OCI-LY7 (cell line): ENCODE results near the gene USP46. TPM values are rescaled to one million over a fixed set of nuclear protein-coding genes. Genes with fewer than 3 reads are reported as not detected.

Experiments used
- BruUV-seq: library from RNA; stranded (reverse); fragments of 400-500 nt; replicated peaks from 2 replicates; lab custom pipeline; 2021; lab: Mats Ljungman, UMichigan
- CTCF ChIA-PET: fragments of 300-600 bp; sonication (Branson Sonifier 250); formaldehyde crosslinking; loops from one replicate; lab custom pipeline; 2022; ENCODE audit warnings: antibody characterized with exemption; ENCODE audit not compliant: unreplicated experiment; lab: Charles Lee
- POLR2A ChIA-PET: fragments of 300-600 bp; sonication (Branson Sonifier 250); formaldehyde crosslinking; loops from one replicate; lab custom pipeline; 2022; ENCODE audit warnings: antibody characterized with exemption; lab: Charles Lee
- DNase-seq: peaks from one replicate; pipeline ENCODE4 v3.0.0-alpha.2; 2015; ENCODE audit warnings: low spot score
- H2AFZ ChIP-seq: fragments of 200-600 bp; sonication (generic), shearing (Covaris generic); 2 replicates; pipeline ENCODE4 v1.6.1; 2014; ENCODE audit warnings: mild to moderate bottlenecking, antibody characterized with exemption, low read length, moderate library complexity
- H3K27ac ChIP-seq: fragments of 200-600 bp; sonication (generic); 2 replicates; pipeline ENCODE4 v1.5.1; 2014; ENCODE audit warnings: mixed run types, low read depth, mild to moderate bottlenecking, moderate library complexity, low read length, inconsistent platforms; ENCODE audit not compliant: poor library complexity, severe bottlenecking
- H3K36me3 ChIP-seq: fragments of 200-600 bp; sonication (generic); 2 replicates; pipeline ENCODE4 v1.6.1; 2014; ENCODE audit warnings: mild to moderate bottlenecking, antibody characterized with exemption, low read length, moderate library complexity, mixed read lengths; ENCODE audit not compliant: insufficient read depth
- H3K4me1 ChIP-seq: fragments of 200-600 bp; sonication (generic); 2 replicates; pipeline ENCODE4 v1.5.1; 2014; ENCODE audit warnings: mild to moderate bottlenecking, low read length; ENCODE audit not compliant: insufficient read depth, poor library complexity, severe bottlenecking
- H3K4me2 ChIP-seq: fragments of 200-600 bp; sonication (generic); 2 replicates; pipeline ENCODE4 v1.6.1; 2014; ENCODE audit warnings: mild to moderate bottlenecking, low read length
- H3K4me3 ChIP-seq: fragments of 200-600 bp; sonication (generic); 2 replicates; pipeline ENCODE4 v1.5.1; 2014; ENCODE audit warnings: mild to moderate bottlenecking, low read depth, low read length; ENCODE audit not compliant: poor library complexity, severe bottlenecking
- H3K79me2 ChIP-seq: fragments of 200-600 bp; sonication (generic); 2 replicates; pipeline ENCODE4 v1.6.1; 2016; ENCODE audit warnings: low read depth, mild to moderate bottlenecking, low read length, moderate library complexity, mixed read lengths; ENCODE audit not compliant: insufficient read depth
- H3K9me2 ChIP-seq: fragments of 200-600 bp; sonication (generic); 2 replicates; pipeline ENCODE4 v1.6.1; 2016; ENCODE audit warnings: mild to moderate bottlenecking, low read length, mixed read lengths; ENCODE audit not compliant: insufficient read depth
- H3K9me3 ChIP-seq: fragments of 200-600 bp; sonication (generic); 2 replicates; pipeline ENCODE4 v1.6.1; 2014; ENCODE audit warnings: mild to moderate bottlenecking, mixed run types, low read length, mixed read lengths
- H4K20me1 ChIP-seq: fragments of 200-600 bp; sonication (generic); 2 replicates; pipeline ENCODE4 v1.6.1; 2014; ENCODE audit warnings: mild to moderate bottlenecking, antibody characterized with exemption, low read length, moderate library complexity, mixed read lengths; ENCODE audit not compliant: insufficient read depth
- EZH2phosphoT487 ChIP-seq: fragments of 200-600 bp; sonication (generic); IDR thresholded peaks from 2 replicates; pipeline ENCODE4 v1.6.1; 2018; ENCODE audit warnings: low read depth, borderline replicate concordance, mild to moderate bottlenecking, mixed run types, antibody characterized with exemption, low read length, moderate library complexity, mixed read lengths
- intact Hi-C: fragments of 100-400 bp; cut with micrococcal nuclease; formaldehyde crosslinking; loops from one replicate; pipeline ENCODE4 v1.10.0; 2022; ENCODE audit not compliant: unreplicated experiment
- total RNA-seq, 2 experiments: library from RNA; depleted of rRNA in 1 of 2; stranded (reverse); fragments of >200 nt in 1 of 2; shearing (Covaris generic) in 1 of 2; gene quantifications; 2 replicates each; pipeline ENCODE4 v1.2.3, GENCODE V29; 2014 to 2022
- TF ChIP-seq, protein P1 (sequence below): fragments of 200-600 bp; sonication (generic); conservative IDR thresholded peaks from 2 replicates; pipeline ENCODE4 v1.5.1; 2014; ENCODE audit warnings: mild to moderate bottlenecking, antibody characterized with exemption, low read length, moderate library complexity, mixed read lengths

Gene USP46
- total RNA-seq, 2 experiments from 2014 or later = 5.4 to 15.8 TPM

DNA sequence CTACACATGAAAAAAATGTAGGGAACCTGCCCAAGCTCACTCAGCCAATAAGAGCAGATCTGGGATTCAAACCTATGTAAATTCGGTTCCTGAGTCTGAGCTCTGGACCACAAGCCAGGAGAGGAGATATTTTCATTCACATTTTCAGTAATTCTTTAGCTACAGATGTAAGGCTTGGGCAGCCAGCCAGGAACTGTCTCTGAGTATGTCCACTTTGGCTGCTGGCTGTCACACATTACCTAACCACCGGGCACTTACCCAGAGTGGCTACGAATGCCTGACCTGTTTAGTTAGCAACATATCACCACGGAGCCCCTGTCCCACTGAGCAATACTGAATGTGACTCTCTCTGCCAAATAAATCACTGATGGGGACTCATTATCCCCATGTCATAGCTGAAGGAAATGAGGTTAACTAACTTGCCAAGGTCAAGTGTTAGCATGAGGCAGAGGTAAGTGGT is 15.3 kb downstream of the USP46 start:
- peaks cover 10% of the 10 kb centered on the region for H3K4me1 ChIP-seq
- intact Hi-C loops = no loop called here
- H3K4me2 ChIP-seq = no peak overlapping the region
- no peak for DNase-seq
- no peak overlapping the region for H3K4me3 ChIP-seq
- no TSS peak for BruUV-seq
- TF ChIP-seq EZH2phosphoT487 = no peak
- TF ChIP-seq, protein P1, sequence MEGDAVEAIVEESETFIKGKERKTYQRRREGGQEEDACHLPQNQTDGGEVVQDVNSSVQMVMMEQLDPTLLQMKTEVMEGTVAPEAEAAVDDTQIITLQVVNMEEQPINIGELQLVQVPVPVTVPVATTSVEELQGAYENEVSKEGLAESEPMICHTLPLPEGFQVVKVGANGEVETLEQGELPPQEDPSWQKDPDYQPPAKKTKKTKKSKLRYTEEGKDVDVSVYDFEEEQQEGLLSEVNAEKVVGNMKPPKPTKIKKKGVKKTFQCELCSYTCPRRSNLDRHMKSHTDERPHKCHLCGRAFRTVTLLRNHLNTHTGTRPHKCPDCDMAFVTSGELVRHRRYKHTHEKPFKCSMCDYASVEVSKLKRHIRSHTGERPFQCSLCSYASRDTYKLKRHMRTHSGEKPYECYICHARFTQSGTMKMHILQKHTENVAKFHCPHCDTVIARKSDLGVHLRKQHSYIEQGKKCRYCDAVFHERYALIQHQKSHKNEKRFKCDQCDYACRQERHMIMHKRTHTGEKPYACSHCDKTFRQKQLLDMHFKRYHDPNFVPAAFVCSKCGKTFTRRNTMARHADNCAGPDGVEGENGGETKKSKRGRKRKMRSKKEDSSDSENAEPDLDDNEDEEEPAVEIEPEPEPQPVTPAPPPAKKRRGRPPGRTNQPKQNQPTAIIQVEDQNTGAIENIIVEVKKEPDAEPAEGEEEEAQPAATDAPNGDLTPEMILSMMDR = no peak
- no peaks in the 10 kb centered on the region for H4K20me1 ChIP-seq
- no peak overlapping the region for H2AFZ ChIP-seq
- H3K9me2 ChIP-seq = no peaks in the 10 kb centered on the region
- H3K9me3 ChIP-seq = no peaks in the 10 kb centered on the region; the same call in 1 of the 2 replicates
- CTCF ChIA-PET = no interaction called here
- H3K79me2 ChIP-seq = no peaks in the 10 kb centered on the region; the same call in 1 of the 2 replicates
- H3K27ac ChIP-seq = no peak overlapping the region
- POLR2A ChIA-PET = no interaction called here
- H3K36me3 ChIP-seq = peaks cover 1% of the 10 kb centered on the region; the same call in 1 of the 2 replicates

DNA sequence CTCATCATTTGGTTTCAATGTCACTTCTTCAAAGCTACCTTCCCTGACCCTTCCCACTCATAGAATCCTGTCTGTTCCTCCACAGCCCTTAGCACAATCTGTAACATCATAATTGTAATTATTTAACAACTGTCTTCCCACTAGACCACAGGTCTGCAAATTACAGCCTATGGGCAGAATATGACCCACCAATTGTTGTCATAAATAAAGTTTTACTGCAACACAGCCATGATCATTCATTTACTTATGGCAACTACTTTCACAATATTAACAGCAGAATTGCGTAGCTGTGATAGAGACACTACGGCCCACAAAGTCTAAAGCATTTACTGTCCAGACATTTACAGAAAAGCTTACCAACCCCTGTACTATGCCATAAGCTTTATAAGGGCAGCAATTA is 15.9 kb downstream of the USP46 start:
- ChIA-PET POLR2A (interaction anchor here (0.6 kb wide), 1 partner anchor 1986 kb away, joined by 4 read pairs; no protein-coding TSS in a partner anchor), CTCF (no interaction called here)
- no peak overlapping the region for H3K4me3 ChIP-seq
- H3K36me3 ChIP-seq = no peaks in the 10 kb centered on the region
- BruUV-seq = no TSS peak
- no peak for DNase-seq
- no peaks in the 10 kb centered on the region for H3K9me2 ChIP-seq
- H3K4me2 ChIP-seq = no peak overlapping the region
- intact Hi-C loops = no loop called here
- TF ChIP-seq, protein P1 = no peak
- no peak for TF ChIP-seq EZH2phosphoT487
- no peaks in the 10 kb centered on the region for H4K20me1 ChIP-seq
- no peak overlapping the region for H3K27ac ChIP-seq
- peaks cover 12% of the 10 kb centered on the region for H3K4me1 ChIP-seq
- no peaks in the 10 kb centered on the region; the same call in 1 of the 2 replicates for H3K79me2 ChIP-seq
- H3K9me3 ChIP-seq = no peaks in the 10 kb centered on the region; the same call in 1 of the 2 replicates
- no peak overlapping the region for H2AFZ ChIP-seq

DNA sequence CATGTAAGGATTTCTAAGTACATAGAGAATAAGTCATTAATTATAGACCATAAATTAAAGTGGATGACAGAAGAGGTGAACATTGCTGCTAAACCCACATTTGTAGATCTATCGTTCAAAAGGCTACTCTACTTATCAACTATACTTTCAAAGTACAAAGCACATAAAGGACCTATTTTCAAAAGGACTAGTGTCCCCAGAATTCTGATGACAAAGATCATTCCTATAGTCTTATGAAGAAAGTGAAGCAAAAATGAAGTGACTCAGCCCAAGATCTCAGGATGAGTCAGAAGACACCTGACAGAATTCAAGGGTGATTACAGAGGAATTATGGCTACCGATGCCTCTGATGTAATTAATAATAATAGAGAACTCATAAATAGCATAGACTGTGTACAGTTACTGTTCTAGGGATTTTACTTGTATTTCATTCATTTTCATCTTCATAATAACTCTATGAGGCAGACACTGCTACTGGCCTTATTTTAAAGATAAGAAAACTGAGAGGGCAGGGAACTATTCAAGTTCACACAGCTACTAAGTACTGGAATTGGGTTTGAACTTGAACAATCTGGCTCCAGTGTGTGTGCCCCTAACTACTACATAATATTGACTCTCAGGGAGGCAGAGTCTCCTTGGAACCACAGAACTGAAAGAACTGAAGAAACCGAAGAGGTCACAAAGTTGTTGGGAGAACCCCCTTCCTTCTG is 17.1 kb downstream of the USP46 start:
- no peak for DNase-seq
- H2AFZ ChIP-seq = no peak overlapping the region

More for the DNA sequence above, 17.1 kb downstream of the USP46 start:
- CTCF ChIA-PET = no interaction called here
- H3K79me2 ChIP-seq = no peaks in the 10 kb centered on the region; the same call in 1 of the 2 replicates
- H3K4me1 ChIP-seq = peaks cover 12% of the 10 kb centered on the region
- H3K9me3 ChIP-seq = no peaks in the 10 kb centered on the region; the same call in 1 of the 2 replicates
- no peaks in the 10 kb centered on the region for H4K20me1 ChIP-seq
- no TSS peak for BruUV-seq
- intact Hi-C loops = no loop called here
- no peak overlapping the region for H3K4me3 ChIP-seq
- H3K9me2 ChIP-seq = no peaks in the 10 kb centered on the region
- H3K36me3 ChIP-seq = no peaks in the 10 kb centered on the region
- POLR2A ChIA-PET = no interaction called here
- TF ChIP-seq, protein P1 = no peak
- TF ChIP-seq EZH2phosphoT487 = no peak
- H3K4me2 ChIP-seq = no peak overlapping the region
- no peak overlapping the region for H3K27ac ChIP-seq
